Measurements from ENCODE around the gene NR3C1.

- TF ChIP-seq, protein P1, sequence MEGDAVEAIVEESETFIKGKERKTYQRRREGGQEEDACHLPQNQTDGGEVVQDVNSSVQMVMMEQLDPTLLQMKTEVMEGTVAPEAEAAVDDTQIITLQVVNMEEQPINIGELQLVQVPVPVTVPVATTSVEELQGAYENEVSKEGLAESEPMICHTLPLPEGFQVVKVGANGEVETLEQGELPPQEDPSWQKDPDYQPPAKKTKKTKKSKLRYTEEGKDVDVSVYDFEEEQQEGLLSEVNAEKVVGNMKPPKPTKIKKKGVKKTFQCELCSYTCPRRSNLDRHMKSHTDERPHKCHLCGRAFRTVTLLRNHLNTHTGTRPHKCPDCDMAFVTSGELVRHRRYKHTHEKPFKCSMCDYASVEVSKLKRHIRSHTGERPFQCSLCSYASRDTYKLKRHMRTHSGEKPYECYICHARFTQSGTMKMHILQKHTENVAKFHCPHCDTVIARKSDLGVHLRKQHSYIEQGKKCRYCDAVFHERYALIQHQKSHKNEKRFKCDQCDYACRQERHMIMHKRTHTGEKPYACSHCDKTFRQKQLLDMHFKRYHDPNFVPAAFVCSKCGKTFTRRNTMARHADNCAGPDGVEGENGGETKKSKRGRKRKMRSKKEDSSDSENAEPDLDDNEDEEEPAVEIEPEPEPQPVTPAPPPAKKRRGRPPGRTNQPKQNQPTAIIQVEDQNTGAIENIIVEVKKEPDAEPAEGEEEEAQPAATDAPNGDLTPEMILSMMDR (IDR thresholded peaks at IDR 0.05), result no peak
- no peak for TF ChIP-seq POLR2A (IDR thresholded peaks at IDR 0.05)
Observed at GRCh38 chr5:143428155-143428554, 24.7 kb upstream of the NR3C1 start.
